Thyroid gland (tissue), 4 donors: ENCODE measurements around the gene ABCB6.

Source experiments
- CTCF ChIP-seq, 6 experiments: fragments of 200-600 bp in 3 of 6; fragments of 450-650 bp in 3 of 6; sonication (generic) in 3 of 6; IDR thresholded peaks; one replicate each; pipeline ENCODE4 v1.5.1; 2016 to 2019; ENCODE audit warnings: antibody characterized with exemption in 6 of 6, mild to moderate bottlenecking in 2 of 6, inconsistent platforms in 1 of 6, moderate library complexity in 1 of 6
- POLR2A ChIP-seq, 2 donors: fragments of 450-650 bp; IDR thresholded peaks; one replicate each; pipeline ENCODE4 v1.6.1; 2017; ENCODE audit warnings: antibody characterized with exemption in 2 of 2, mild to moderate bottlenecking in 2 of 2, moderate library complexity in 1 of 2

- TF ChIP-seq CTCF (IDR thresholded peaks at IDR 0.05) (no peak), POLR2A (IDR thresholded peaks at IDR 0.05) (peak; percentile 18 to 89)
These were observed at the start of gene ABCB6 for GRCh38 chr2:219218732-219219701.
